Measurements from ENCODE around the gene GALNT18. TPM values are rescaled to one million over a fixed set of nuclear protein-coding genes. Genes with fewer than 3 reads are reported as not detected.

The GALNT18 gene
- total and polyA plus RNA-seq, 2 of the 4 experiments (the other 2 are of a cell fraction) = 9.5 to 11.3 TPM

DNA sequence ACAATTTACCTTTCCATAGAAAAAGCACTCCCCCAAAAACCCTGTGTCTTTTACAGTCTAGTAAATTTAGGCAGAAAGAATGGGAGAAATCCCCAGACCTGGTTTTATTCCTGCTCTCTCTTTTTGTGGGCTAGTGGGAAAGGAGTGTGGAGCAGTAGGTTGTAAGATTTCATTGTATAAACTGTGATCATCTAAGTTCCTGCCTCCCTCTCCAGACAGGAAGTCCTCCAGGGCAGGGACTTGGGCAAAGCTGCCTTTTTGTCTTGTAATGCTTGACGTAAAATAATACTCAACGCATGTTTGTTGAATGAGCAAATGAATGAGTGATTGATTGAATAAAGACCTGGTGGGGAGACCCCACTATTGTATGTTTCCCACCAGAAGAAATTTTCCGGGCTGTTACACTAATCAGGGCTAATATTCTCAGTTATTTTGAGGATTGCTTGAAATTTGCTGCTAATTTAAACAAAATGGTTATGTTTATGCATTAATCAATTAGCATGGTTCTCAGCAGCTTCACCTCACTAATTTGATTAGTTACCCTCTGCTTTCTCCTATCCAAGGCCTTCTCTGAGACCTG is 305.1 kb downstream of the GALNT18 start:
- Histone ChIP-seq H3K27ac (ENCODE audit: insufficient read depth, low read length) (no peak overlapping the region), H2BK20ac (ENCODE audit: low read depth, low read length) (no peak overlapping the region), H3K4me3 (ENCODE audit: insufficient read depth, low read depth, low read length) (no peak overlapping the region), H3K79me1 (ENCODE audit: low read depth in 1 of 2, low read length in 2 of 2) (no peaks in the 10 kb centered on the region), H2AK9ac (replicated peaks; ENCODE audit: low read depth, low read length, poor library complexity) (no peak overlapping the region), H3K14ac (replicated peaks; ENCODE audit: low read depth, low read length) (no peak overlapping the region), H4K8ac (ENCODE audit: low read depth in 2 of 2, low read length in 2 of 2) (no peak overlapping the region), H3K23ac (ENCODE audit: low read depth, low read length) (no peak overlapping the region), H2BK120ac (ENCODE audit: low read depth, low read length) (no peak overlapping the region), H3K4me2 (ENCODE audit: low read depth, low read length) (no peak overlapping the region), H3K9ac (ENCODE audit: low read depth, low read length) (no peak overlapping the region), H4K91ac (ENCODE audit: insufficient read depth, low read depth, low read length) (no peak overlapping the region), H3K56ac (ENCODE audit: extremely low read depth, insufficient read depth, low read length) (no peak overlapping the region), H3K4ac (ENCODE audit: low read depth, low read length) (no peak overlapping the region), H3K9me1 (ENCODE audit: insufficient read depth, low read length) (no peaks in the 10 kb centered on the region), H2BK15ac (ENCODE audit: low read depth, low read length) (no peak overlapping the region), H2AK5ac (ENCODE audit: low read depth, low read length) (no peak overlapping the region), H2BK5ac (ENCODE audit: low read depth, low read length, poor library complexity, severe bottlenecking) (no peak overlapping the region), H3K27me3 (ENCODE audit: control insufficient read depth, insufficient read depth, low read length) (no peaks in the 10 kb centered on the region), H2AFZ (replicated peaks; ENCODE audit: low read length, poor library complexity) (no peak overlapping the region), H3K9me3 (ENCODE audit: control insufficient read depth, insufficient read depth, low read length) (no peaks in the 10 kb centered on the region), H3K4me1 (ENCODE audit: control insufficient read depth, insufficient read depth, low read length) (peaks cover 8% of the 10 kb centered on the region; the same call in 1 of the 2 replicates), H3K36me3 (ENCODE audit: control insufficient read depth, insufficient read depth, low read length) (no peaks in the 10 kb centered on the region), H4K5ac (ENCODE audit: low read depth, low read length) (no peak overlapping the region), H3K18ac (ENCODE audit: low read depth, low read length) (no peak overlapping the region), H4K20me1 (ENCODE audit: insufficient read depth, low read length) (no peaks in the 10 kb centered on the region)
- CTCF ChIA-PET = no interaction called here
- in situ Hi-C loops (cut with MboI; ENCODE audit: low sequenced_read_pairs) = no loop called here
- DNase-seq = no peak
- BruUV-seq (replicated peaks) = no TSS peak
- no peak for TF ChIP-seq CEBPB (IDR thresholded peaks at IDR 0.05; ENCODE audit: low read depth, low read length)
- TF ChIP-seq BHLHE40 (IDR thresholded peaks at IDR 0.05; ENCODE audit: low read depth, low read length) = no peak
- TF ChIP-seq, protein P1, sequence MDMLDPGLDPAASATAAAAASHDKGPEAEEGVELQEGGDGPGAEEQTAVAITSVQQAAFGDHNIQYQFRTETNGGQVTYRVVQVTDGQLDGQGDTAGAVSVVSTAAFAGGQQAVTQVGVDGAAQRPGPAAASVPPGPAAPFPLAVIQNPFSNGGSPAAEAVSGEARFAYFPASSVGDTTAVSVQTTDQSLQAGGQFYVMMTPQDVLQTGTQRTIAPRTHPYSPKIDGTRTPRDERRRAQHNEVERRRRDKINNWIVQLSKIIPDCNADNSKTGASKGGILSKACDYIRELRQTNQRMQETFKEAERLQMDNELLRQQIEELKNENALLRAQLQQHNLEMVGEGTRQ (IDR thresholded peaks at IDR 0.05; ENCODE audit: low read depth, low read length) = no peak
- TF ChIP-seq SMC3 (IDR thresholded peaks at IDR 0.05; ENCODE audit: low read depth, low read length) = no peak
- no peak for TF ChIP-seq MXI1 (IDR thresholded peaks at IDR 0.05; ENCODE audit: borderline replicate concordance, low read depth, low read length)
- no peak for TF ChIP-seq RAD21 (IDR thresholded peaks at IDR 0.05; ENCODE audit: low read length)
- no peak for TF ChIP-seq FOS (IDR thresholded peaks at IDR 0.05; ENCODE audit: low read depth, low read length)
- no peak for TF ChIP-seq MAZ (IDR thresholded peaks at IDR 0.05; ENCODE audit: borderline replicate concordance, low read depth, low read length)
- no peak for TF ChIP-seq RFX5 (IDR thresholded peaks at IDR 0.05; ENCODE audit: low read depth, low read length)
- TF ChIP-seq, protein P2, sequence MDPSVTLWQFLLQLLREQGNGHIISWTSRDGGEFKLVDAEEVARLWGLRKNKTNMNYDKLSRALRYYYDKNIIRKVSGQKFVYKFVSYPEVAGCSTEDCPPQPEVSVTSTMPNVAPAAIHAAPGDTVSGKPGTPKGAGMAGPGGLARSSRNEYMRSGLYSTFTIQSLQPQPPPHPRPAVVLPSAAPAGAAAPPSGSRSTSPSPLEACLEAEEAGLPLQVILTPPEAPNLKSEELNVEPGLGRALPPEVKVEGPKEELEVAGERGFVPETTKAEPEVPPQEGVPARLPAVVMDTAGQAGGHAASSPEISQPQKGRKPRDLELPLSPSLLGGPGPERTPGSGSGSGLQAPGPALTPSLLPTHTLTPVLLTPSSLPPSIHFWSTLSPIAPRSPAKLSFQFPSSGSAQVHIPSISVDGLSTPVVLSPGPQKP (IDR thresholded peaks at IDR 0.05; ENCODE audit: borderline replicate concordance, low read depth, low read length) = no peak
- no peak for TF ChIP-seq CHD1 (IDR thresholded peaks at IDR 0.05; ENCODE audit: low read depth, low read length)
- no peak for TF ChIP-seq NFE2L2 (IDR thresholded peaks at IDR 0.05; ENCODE audit: low read depth, low read length)
- no peak for TF ChIP-seq RCOR1 (IDR thresholded peaks at IDR 0.05; ENCODE audit: insufficient replicate concordance, low read length)
- no peak for TF ChIP-seq MAFK (IDR thresholded peaks at IDR 0.05; ENCODE audit: low read depth, low read length)
- TF ChIP-seq, protein P3, sequence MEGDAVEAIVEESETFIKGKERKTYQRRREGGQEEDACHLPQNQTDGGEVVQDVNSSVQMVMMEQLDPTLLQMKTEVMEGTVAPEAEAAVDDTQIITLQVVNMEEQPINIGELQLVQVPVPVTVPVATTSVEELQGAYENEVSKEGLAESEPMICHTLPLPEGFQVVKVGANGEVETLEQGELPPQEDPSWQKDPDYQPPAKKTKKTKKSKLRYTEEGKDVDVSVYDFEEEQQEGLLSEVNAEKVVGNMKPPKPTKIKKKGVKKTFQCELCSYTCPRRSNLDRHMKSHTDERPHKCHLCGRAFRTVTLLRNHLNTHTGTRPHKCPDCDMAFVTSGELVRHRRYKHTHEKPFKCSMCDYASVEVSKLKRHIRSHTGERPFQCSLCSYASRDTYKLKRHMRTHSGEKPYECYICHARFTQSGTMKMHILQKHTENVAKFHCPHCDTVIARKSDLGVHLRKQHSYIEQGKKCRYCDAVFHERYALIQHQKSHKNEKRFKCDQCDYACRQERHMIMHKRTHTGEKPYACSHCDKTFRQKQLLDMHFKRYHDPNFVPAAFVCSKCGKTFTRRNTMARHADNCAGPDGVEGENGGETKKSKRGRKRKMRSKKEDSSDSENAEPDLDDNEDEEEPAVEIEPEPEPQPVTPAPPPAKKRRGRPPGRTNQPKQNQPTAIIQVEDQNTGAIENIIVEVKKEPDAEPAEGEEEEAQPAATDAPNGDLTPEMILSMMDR (conservative IDR thresholded peaks at IDR 0.05; ENCODE audit: low read depth, low read length) = no peak
- TF ChIP-seq POLR2A (IDR thresholded peaks at IDR 0.05; ENCODE audit: low read depth, low read length) = no peak
- dilution Hi-C loops (cut with HindIII; ENCODE audit: low sequenced_read_pairs, unreplicated experiment) = no loop called here
- intact Hi-C loops (cut with micrococcal nuclease) = no loop called here
- POLR2A ChIA-PET (ENCODE audit: unreplicated experiment) = no interaction called here
- WGBS, 2 experiments (ENCODE audit: extremely low coverage in 2 of 2, insufficient read length in 1 of 2) = 80% methylated on average over 2 of the region's 3 CpGs; no CpG with 5 or more reads in 1 of the 2 experiments
- ATAC-seq (ENCODE audit: low read depth) = no peak

Data from IMR-90 (cell line).